ENCODE measurements around the gene CDK11B.

Gene CDK11B

DNA sequence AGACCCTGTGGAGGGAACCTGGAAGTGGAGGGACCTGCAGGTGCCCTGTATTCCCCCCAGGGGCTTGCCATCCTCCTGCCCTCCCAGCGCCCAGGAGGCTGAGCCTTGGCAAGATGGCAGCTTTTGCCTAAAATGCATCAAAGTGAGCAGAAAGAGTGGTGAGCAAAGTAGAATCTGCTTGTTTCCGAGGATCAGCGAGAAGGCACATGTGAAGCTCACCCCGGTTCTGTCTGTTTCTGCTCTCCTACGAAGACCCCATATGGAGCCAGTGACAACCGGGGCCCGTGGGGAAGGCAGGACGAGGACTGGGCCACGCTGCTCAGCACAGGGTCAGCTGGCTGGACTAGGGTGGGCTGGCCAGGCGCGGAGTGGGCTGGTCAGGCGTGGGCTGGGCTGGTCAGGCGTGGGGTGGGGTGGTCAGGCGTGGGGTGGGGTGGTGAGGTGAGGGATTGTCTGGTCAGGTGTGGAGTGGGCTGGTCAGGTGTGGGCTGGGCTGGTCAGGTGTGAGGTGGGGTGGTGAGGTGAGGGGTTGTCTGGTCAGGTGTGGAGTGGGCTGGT lies 53.7 kb downstream of the CDK11B start:
- no peak for DNase-seq (ENCODE audit: low read depth, low spot score)
- TF ChIP-seq, protein P1, sequence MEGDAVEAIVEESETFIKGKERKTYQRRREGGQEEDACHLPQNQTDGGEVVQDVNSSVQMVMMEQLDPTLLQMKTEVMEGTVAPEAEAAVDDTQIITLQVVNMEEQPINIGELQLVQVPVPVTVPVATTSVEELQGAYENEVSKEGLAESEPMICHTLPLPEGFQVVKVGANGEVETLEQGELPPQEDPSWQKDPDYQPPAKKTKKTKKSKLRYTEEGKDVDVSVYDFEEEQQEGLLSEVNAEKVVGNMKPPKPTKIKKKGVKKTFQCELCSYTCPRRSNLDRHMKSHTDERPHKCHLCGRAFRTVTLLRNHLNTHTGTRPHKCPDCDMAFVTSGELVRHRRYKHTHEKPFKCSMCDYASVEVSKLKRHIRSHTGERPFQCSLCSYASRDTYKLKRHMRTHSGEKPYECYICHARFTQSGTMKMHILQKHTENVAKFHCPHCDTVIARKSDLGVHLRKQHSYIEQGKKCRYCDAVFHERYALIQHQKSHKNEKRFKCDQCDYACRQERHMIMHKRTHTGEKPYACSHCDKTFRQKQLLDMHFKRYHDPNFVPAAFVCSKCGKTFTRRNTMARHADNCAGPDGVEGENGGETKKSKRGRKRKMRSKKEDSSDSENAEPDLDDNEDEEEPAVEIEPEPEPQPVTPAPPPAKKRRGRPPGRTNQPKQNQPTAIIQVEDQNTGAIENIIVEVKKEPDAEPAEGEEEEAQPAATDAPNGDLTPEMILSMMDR (IDR thresholded peaks at IDR 0.05; ENCODE audit: insufficient read depth, low read length, missing control alignments) = no peak
- H3K4me3 ChIP-seq (ENCODE audit: low read depth, low read length) = no peak overlapping the region
- POLR2A ChIA-PET = no interaction called here
- CTCF ChIA-PET = no interaction called here

GRCh38 chr1:1604374-1605033 lies 54.3 kb downstream of the CDK11B start:
- ChIA-PET POLR2A (no interaction called here), CTCF (interaction anchor here (1.2 kb wide), 1 partner anchor 10 kb away, joined by 4 read pairs; no protein-coding TSS in a partner anchor)
- no peak for DNase-seq (ENCODE audit: low read depth, low spot score)
- TF ChIP-seq, protein P1 (IDR thresholded peaks at IDR 0.05; ENCODE audit: insufficient read depth, low read length, missing control alignments) = no peak
- H3K4me3 ChIP-seq (ENCODE audit: low read depth, low read length) = no peak overlapping the region

GRCh38 chr1:1603671-1604373 lies 55.0 kb downstream of the CDK11B start:
- H3K4me3 ChIP-seq (ENCODE audit: low read depth, low read length) = no peak overlapping the region
- CTCF ChIA-PET = interaction anchor here (1.2 kb wide), 1 partner anchor 10 kb away, joined by 4 read pairs; no protein-coding TSS in a partner anchor
- no peak for DNase-seq (ENCODE audit: low read depth, low spot score)
- TF ChIP-seq, protein P1 (IDR thresholded peaks at IDR 0.05; ENCODE audit: insufficient read depth, low read length, missing control alignments) = no peak
- POLR2A ChIA-PET = interaction anchor here (1.2 kb wide), 1 partner anchor 12 kb away, joined by 5 read pairs; the partner anchor contains the start of gene MIB2

DNA sequence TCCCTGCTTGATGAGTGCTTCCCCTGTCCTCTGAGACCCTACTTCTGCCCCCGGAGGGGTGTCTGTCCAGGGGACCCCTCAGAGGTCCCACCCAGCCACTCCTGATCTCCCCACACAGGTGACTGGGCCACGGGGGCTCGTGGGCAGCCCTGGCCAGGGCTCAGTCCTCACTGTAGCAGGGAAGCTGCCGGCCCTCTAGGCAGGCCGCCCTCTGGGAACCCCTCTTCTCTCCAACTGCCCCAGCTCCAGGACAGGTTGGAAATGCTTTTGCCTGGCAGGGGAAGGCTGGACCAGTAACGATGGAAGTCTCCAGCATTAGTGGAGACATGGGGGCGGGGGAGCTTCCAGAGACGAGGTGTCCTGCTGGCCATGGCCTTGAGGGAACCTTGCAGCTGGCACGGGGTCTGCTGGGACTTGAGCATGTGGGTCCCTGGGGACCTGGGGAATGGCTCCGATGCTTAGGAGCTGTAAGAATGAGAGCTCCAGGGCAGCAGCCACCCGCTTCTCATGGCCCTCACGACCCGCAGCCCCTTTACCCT lies 55.8 kb downstream of the CDK11B start:
- ChIA-PET POLR2A (interaction anchor here (1.2 kb wide), 1 partner anchor 13 kb away, joined by 5 read pairs; the partner anchor contains the start of gene MIB2), CTCF (no interaction called here)
- H3K4me3 ChIP-seq (ENCODE audit: low read depth, low read length) = no peak overlapping the region

DNA sequence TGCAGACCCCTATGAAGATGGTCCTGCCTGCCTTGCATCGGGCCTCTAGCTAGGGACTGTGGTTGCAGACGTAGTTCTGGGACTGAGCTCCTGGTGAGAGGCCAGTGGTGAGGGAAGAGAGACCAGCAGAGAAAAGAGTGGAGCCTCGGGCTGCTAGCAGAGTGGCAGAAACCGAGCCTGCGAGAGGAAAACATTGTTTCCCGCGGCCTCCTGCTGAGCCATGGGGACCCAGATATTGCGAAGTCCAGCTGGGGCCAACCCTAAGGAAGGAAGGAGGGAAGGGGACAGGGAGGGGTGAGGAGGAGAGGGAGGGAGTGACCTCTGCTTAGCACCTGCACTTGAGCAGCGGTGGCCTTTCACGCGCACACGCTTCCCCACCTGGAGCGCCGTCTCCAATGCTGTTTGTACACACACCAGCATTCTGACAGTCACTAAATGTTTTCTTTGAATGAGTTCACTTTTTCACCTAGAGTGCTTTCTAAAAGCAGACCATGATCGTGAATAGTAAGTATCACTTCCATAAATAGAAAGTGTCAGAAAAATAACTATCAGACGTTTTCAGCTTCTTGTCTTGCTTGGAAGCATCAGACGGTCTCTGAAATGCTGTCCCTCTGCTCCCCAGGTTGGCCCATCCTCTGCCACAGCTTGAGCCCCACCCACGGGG lies 56.4 kb downstream of the CDK11B start:
- ChIA-PET CTCF (no interaction called here), POLR2A (interaction anchor here (0.5 to 1.2 kb wide), 2 partner anchors 13 to 16 kb away, joined by 3 to 5 read pairs; partner anchors contain the start of gene MIB2)
- H3K4me3 ChIP-seq (ENCODE audit: low read depth, low read length) = no peak overlapping the region
- TF ChIP-seq, protein P1 (IDR thresholded peaks at IDR 0.05; ENCODE audit: insufficient read depth, low read length, missing control alignments) = no peak
- no peak for DNase-seq (ENCODE audit: low read depth, low spot score)

More for the DNA sequence above, 55.8 kb downstream of the CDK11B start:
- no peak for DNase-seq (ENCODE audit: low read depth, low spot score)
- TF ChIP-seq, protein P1 (IDR thresholded peaks at IDR 0.05; ENCODE audit: insufficient read depth, low read length, missing control alignments) = no peak

Data from AG04449 (cell line).